ENCODE measurements around the gene FCMR.

DNA sequence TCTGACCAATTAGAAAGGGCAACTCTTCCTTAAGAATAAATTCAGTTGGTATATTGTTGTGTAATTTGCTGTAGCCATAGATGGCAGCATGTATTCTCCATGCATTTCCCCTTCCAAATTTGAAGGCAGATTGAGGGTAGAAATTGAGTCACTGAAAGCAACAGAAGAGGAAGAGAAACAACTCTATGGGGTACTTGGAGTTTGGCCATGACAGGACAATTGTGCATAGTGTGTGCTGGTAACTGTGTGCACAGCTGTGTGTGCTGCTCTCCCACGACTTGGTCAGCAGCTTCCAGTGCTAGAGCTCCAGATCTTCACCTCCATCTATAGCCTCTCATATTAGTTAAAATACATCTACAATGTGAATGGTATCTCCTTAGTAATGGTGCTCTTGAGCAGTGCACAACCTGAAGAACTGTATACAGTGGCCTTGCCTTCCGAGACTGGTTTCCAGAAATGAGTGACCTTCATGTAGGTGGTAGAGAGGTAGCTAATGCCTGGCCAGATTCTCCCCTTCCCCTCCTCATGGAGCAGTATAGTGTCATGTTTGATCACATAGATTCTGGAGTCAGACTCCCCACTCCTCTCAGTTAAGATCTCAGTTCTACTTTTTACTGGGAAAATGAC, 49.4 kb upstream of the FCMR start:
- no peak for TF ChIP-seq POLR2A (IDR thresholded peaks at IDR 0.05; ENCODE audit: low read depth, low read length)
- TF ChIP-seq TAF1 (IDR thresholded peaks at IDR 0.05; ENCODE audit: low read depth, low read length) = no peak
- TF ChIP-seq POLR2AphosphoS5 (IDR thresholded peaks at IDR 0.05; ENCODE audit: low read depth, low read length) = no peak
- no peak for TF ChIP-seq PAX5 (IDR thresholded peaks at IDR 0.05; ENCODE audit: insufficient read depth, low read length, severe bottlenecking)
- no peak for TF ChIP-seq POU2F2 (IDR thresholded peaks at IDR 0.05; ENCODE audit: low read depth, low read length)

Data from GM12891 (cell line).